Measurements from ENCODE around the gene ESAM. TPM values are rescaled to one million over a fixed set of nuclear protein-coding genes. Genes with fewer than 3 reads are reported as not detected.
A peak's percentile ranks its signal among the peaks of the same experiment; 100 is the strongest.

The ESAM gene
- total and polyA plus RNA-seq, 4 donors, result 4.0 to 15.6 (median 9.9) TPM

DNA sequence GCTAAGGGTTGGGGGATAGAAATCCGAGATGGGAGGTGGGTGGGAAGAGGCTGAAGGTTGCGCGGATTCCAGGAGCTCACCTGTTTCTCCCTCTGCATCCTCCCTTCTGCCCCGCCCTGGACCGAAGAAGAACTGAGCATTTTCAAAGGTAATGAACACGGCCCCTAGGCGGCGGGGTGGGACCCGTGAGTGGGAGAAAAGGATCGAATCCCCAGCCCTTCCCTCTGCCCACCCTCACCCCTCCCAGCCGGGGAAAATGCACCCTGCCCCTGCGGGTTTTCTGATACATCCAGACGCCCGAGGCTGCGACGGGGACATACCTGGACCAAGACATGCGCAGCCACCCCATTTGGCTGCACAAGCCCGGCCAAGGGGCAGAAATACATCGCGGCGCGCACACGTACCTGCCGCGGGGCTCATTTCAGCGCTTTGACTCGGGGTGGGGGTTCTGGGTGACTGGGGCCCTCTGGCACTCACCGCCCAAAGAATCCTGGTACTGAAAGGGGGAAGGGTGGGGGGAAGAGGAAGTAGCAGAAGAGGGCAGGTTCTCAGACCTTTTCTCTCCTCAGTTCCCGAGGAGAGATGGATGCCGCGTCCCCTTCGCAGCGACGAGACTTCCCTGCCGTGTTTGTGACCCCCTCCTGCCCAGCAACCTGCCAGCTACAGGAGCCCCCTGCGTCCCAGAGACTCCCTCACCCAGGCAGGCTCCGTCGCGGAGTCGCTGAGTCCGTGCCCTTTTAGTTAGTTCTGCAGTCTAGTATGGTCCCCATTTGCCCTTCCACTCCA is 16.1 kb downstream of the ESAM start:
- peaks cover 0 to 10% (median under 1%) of the 10 kb centered on the region in 4 donors for H3K27me3 ChIP-seq (ENCODE audit: control insufficient read depth in 4 of 4, insufficient read depth in 4 of 4, low read length in 3 of 4)
- DNase-seq (ENCODE audit: low spot score), result no peak
- peaks cover 9 to 15% (median 9%) of the 10 kb centered on the region in 4 donors for H3K4me1 ChIP-seq (ENCODE audit: control insufficient read depth in 4 of 4, insufficient read depth in 4 of 4, low read length in 3 of 4)
- H3K36me3 ChIP-seq (ENCODE audit: control insufficient read depth in 4 of 4, insufficient read depth in 3 of 4, low read depth in 1 of 4, low read length in 3 of 4), result no peaks in the 10 kb centered on the region
- H3K27ac ChIP-seq (ENCODE audit: low read depth in 1 of 2, low read length in 2 of 2), result peak overlapping the region; percentile 21 to 61
- no peak for TF ChIP-seq JUND (IDR thresholded peaks at IDR 0.05)
- TF ChIP-seq HNF4G (IDR thresholded peaks at IDR 0.05), result no peak
- TF ChIP-seq EGR1 (IDR thresholded peaks at IDR 0.05; ENCODE audit: low read depth in 2 of 2), result no peak
- no peak for TF ChIP-seq GABPA (IDR thresholded peaks at IDR 0.05 in 1 of 2, conservative IDR thresholded peaks at IDR 0.05 in 1 of 2)
- TF ChIP-seq, protein P1, sequence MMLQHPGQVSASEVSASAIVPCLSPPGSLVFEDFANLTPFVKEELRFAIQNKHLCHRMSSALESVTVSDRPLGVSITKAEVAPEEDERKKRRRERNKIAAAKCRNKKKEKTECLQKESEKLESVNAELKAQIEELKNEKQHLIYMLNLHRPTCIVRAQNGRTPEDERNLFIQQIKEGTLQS (IDR thresholded peaks at IDR 0.05), result no peak
- no peak for TF ChIP-seq NR2F2 (IDR thresholded peaks at IDR 0.05)
- no peak for TF ChIP-seq SP1 (IDR thresholded peaks at IDR 0.05)
- TF ChIP-seq, protein P2, sequence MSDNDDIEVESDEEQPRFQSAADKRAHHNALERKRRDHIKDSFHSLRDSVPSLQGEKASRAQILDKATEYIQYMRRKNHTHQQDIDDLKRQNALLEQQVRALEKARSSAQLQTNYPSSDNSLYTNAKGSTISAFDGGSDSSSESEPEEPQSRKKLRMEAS (IDR thresholded peaks at IDR 0.05), result no peak
- no peak for TF ChIP-seq HNF4A (conservative IDR thresholded peaks at IDR 0.05)
- peak overlapping the region; percentile 43 to 65 (median 49) for H3K4me3 ChIP-seq (ENCODE audit: low read depth in 1 of 3, low read length in 3 of 3)
- H3K9me3 ChIP-seq (ENCODE audit: control insufficient read depth in 4 of 4, low read length in 3 of 4), result no peaks in the 10 kb centered on the region
- 5% methylated on average over 41 of the region's 41 CpGs for WGBS
- H3K9ac ChIP-seq (ENCODE audit: low read depth in 1 of 2, low read length in 2 of 2), result peak overlapping the region; percentile 28 to 48

DNA sequence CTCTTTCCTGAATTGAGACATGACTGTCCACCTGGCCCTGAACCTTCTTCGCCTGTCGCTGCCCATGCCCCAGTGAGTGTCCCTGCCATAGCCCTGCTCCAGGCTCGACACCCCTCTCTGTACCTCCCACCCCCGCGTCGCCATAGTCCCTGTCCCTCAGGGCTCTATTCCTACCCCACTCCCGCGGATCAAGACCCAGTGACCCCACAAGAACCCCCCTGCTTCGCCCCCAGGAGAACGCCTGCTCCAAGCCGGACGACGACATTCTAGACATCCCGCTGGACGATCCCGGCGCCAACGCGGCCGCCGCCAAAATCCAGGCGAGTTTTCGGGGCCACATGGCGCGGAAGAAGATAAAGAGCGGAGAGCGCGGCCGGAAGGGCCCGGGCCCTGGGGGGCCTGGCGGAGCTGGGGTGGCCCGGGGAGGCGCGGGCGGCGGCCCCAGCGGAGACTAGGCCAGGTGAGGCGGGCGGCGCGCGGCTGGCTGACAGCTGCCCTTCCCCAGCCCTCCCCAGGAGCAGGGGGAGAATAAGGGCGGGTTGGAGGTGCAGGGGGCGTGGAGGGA is 16.7 kb downstream of the ESAM start:
- Histone ChIP-seq H3K27me3 (ENCODE audit: control insufficient read depth in 4 of 4, insufficient read depth in 4 of 4, low read length in 3 of 4) (peaks cover 0 to 10% (median under 1%) of the 10 kb centered on the region in 4 donors), H3K36me3 (ENCODE audit: control insufficient read depth in 4 of 4, insufficient read depth in 3 of 4, low read depth in 1 of 4, low read length in 3 of 4) (no peaks in the 10 kb centered on the region), H3K4me3 (ENCODE audit: low read depth in 1 of 3, low read length in 3 of 3) (peak overlapping the region in 1 of 3 donors; percentile 43), H3K4me1 (ENCODE audit: control insufficient read depth in 4 of 4, insufficient read depth in 4 of 4, low read length in 3 of 4) (peaks cover 9 to 16% (median 11%) of the 10 kb centered on the region in 4 donors), H3K9me3 (ENCODE audit: control insufficient read depth in 4 of 4, low read length in 3 of 4) (no peaks in the 10 kb centered on the region), H3K27ac (ENCODE audit: low read depth in 1 of 2, low read length in 2 of 2) (no peak overlapping the region), H3K9ac (ENCODE audit: low read depth in 1 of 2, low read length in 2 of 2) (no peak overlapping the region)
- TF ChIP-seq NR2F2 (IDR thresholded peaks at IDR 0.05), result no peak
- TF ChIP-seq SP1 (IDR thresholded peaks at IDR 0.05), result no peak
- TF ChIP-seq, protein P2 (IDR thresholded peaks at IDR 0.05), result no peak
- no peak for TF ChIP-seq TAF1 (conservative IDR thresholded peaks at IDR 0.05)
- TF ChIP-seq, protein P3, sequence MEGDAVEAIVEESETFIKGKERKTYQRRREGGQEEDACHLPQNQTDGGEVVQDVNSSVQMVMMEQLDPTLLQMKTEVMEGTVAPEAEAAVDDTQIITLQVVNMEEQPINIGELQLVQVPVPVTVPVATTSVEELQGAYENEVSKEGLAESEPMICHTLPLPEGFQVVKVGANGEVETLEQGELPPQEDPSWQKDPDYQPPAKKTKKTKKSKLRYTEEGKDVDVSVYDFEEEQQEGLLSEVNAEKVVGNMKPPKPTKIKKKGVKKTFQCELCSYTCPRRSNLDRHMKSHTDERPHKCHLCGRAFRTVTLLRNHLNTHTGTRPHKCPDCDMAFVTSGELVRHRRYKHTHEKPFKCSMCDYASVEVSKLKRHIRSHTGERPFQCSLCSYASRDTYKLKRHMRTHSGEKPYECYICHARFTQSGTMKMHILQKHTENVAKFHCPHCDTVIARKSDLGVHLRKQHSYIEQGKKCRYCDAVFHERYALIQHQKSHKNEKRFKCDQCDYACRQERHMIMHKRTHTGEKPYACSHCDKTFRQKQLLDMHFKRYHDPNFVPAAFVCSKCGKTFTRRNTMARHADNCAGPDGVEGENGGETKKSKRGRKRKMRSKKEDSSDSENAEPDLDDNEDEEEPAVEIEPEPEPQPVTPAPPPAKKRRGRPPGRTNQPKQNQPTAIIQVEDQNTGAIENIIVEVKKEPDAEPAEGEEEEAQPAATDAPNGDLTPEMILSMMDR (IDR thresholded peaks at IDR 0.05; ENCODE audit: low read depth, low read length, missing input control), result no peak
- TF ChIP-seq, protein P1 (IDR thresholded peaks at IDR 0.05), result no peak
- no peak for TF ChIP-seq EGR1 (IDR thresholded peaks at IDR 0.05; ENCODE audit: low read depth in 2 of 2)
- TF ChIP-seq YY1 (IDR thresholded peaks at IDR 0.05), result no peak
- TF ChIP-seq, protein P4, sequence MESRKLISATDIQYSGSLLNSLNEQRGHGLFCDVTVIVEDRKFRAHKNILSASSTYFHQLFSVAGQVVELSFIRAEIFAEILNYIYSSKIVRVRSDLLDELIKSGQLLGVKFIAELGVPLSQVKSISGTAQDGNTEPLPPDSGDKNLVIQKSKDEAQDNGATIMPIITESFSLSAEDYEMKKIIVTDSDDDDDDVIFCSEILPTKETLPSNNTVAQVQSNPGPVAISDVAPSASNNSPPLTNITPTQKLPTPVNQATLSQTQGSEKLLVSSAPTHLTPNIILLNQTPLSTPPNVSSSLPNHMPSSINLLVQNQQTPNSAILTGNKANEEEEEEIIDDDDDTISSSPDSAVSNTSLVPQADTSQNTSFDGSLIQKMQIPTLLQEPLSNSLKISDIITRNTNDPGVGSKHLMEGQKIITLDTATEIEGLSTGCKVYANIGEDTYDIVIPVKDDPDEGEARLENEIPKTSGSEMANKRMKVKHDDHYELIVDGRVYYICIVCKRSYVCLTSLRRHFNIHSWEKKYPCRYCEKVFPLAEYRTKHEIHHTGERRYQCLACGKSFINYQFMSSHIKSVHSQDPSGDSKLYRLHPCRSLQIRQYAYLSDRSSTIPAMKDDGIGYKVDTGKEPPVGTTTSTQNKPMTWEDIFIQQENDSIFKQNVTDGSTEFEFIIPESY (IDR thresholded peaks at IDR 0.05), result no peak
- no peak for TF ChIP-seq FOXA1 (IDR thresholded peaks at IDR 0.05)
- no peak for TF ChIP-seq JUND (IDR thresholded peaks at IDR 0.05)
- TF ChIP-seq FOXA2 (IDR thresholded peaks at IDR 0.05), result no peak
- TF ChIP-seq GABPA (IDR thresholded peaks at IDR 0.05 in 1 of 2, conservative IDR thresholded peaks at IDR 0.05 in 1 of 2), result no peak
- TF ChIP-seq, protein P5, sequence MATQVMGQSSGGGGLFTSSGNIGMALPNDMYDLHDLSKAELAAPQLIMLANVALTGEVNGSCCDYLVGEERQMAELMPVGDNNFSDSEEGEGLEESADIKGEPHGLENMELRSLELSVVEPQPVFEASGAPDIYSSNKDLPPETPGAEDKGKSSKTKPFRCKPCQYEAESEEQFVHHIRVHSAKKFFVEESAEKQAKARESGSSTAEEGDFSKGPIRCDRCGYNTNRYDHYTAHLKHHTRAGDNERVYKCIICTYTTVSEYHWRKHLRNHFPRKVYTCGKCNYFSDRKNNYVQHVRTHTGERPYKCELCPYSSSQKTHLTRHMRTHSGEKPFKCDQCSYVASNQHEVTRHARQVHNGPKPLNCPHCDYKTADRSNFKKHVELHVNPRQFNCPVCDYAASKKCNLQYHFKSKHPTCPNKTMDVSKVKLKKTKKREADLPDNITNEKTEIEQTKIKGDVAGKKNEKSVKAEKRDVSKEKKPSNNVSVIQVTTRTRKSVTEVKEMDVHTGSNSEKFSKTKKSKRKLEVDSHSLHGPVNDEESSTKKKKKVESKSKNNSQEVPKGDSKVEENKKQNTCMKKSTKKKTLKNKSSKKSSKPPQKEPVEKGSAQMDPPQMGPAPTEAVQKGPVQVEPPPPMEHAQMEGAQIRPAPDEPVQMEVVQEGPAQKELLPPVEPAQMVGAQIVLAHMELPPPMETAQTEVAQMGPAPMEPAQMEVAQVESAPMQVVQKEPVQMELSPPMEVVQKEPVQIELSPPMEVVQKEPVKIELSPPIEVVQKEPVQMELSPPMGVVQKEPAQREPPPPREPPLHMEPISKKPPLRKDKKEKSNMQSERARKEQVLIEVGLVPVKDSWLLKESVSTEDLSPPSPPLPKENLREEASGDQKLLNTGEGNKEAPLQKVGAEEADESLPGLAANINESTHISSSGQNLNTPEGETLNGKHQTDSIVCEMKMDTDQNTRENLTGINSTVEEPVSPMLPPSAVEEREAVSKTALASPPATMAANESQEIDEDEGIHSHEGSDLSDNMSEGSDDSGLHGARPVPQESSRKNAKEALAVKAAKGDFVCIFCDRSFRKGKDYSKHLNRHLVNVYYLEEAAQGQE (IDR thresholded peaks at IDR 0.05), result no peak
- TF ChIP-seq RXRA (IDR thresholded peaks at IDR 0.05), result no peak
- DNase-seq (ENCODE audit: low spot score), result no peak
- 28% methylated on average over 44 of the region's 44 CpGs for WGBS

Measured in liver (tissue), 9 donors.